ENCODE measurements around the gene SGCD. TPM values are rescaled to one million over a fixed set of nuclear protein-coding genes. Genes with fewer than 3 reads are reported as not detected.

The SGCD gene
- polyA plus RNA-seq, 1 of the 3 experiments (the other 2 are of a cell fraction), result 0.87 TPM

- no peak overlapping the region for H3K9ac ChIP-seq
- 53% methylated on average over 3 of the region's 3 CpGs for WGBS (ENCODE audit: low lambda C conversion rate)
- POLR2A ChIA-PET, result no interaction called here
Observed at GRCh38 chr5:156800929-156801328, 474.0 kb downstream of the SGCD start.

GRCh38 chr5:156802501-156802900, 475.5 kb downstream of the SGCD start:
- no peaks in the 10 kb centered on the region for H3K9me2 ChIP-seq
- H3K9ac ChIP-seq, result no peak overlapping the region
- no peak overlapping the region for H3K27ac ChIP-seq (ENCODE audit: low read depth in 2 of 2, low read length in 1 of 2)
- no peaks in the 10 kb centered on the region for H3K36me3 ChIP-seq (replicated peaks in 1 of 2; ENCODE audit: control insufficient read depth in 1 of 2, insufficient read depth in 2 of 2, low read length in 1 of 2)
- H3K9me3 ChIP-seq, result no peaks in the 10 kb centered on the region
- no peak overlapping the region for H2AFZ ChIP-seq (ENCODE audit: low read depth)
- H3K4me2 ChIP-seq, result no peak overlapping the region
- TF ChIP-seq CHD2 (IDR thresholded peaks at IDR 0.05; ENCODE audit: low read length, partially characterized antibody) (no peak), FOXJ3 (CRISPR knock-in tag; IDR thresholded peaks at IDR 0.05) (no peak), IRF3 (IDR thresholded peaks at IDR 0.05; ENCODE audit: low read depth, low read length) (no peak), FOXM1 (IDR thresholded peaks at IDR 0.05; ENCODE audit: low read depth) (no peak), MAX (IDR thresholded peaks at IDR 0.05; ENCODE audit: low read depth) (no peak)
- H3K27me3 ChIP-seq (ENCODE audit: insufficient read depth), result no peaks in the 10 kb centered on the region
- WGBS (ENCODE audit: low lambda C conversion rate), result 20% methylated on average over 5 of the region's 5 CpGs
- CTCF ChIA-PET, result interaction anchor here (1.1 kb wide), 1 partner anchor 859 kb away, joined by 3 read pairs; no protein-coding TSS in a partner anchor
- no peaks in the 10 kb centered on the region for H4K20me1 ChIP-seq (ENCODE audit: insufficient read depth)
- no peak for DNase-seq
- H3K79me2 ChIP-seq (ENCODE audit: insufficient read depth), result no peaks in the 10 kb centered on the region
- POLR2A ChIA-PET, result no interaction called here
- H3F3A ChIP-seq (replicated peaks; ENCODE audit: insufficient read depth), result no peaks in the 10 kb centered on the region
- H3K4me1 ChIP-seq (ENCODE audit: control insufficient read depth in 1 of 2, insufficient read depth in 2 of 2, low read depth in 1 of 2, low read length in 1 of 2), result no peaks in the 10 kb centered on the region
- H3K4me3 ChIP-seq (ENCODE audit: low read depth in 2 of 2, low read length in 1 of 2), result no peak overlapping the region

More at GRCh38 chr5:156800929-156801328, 474.0 kb downstream of the SGCD start:
- H3F3A ChIP-seq (replicated peaks; ENCODE audit: insufficient read depth), result no peaks in the 10 kb centered on the region
- no peaks in the 10 kb centered on the region for H3K9me2 ChIP-seq
- H3K4me1 ChIP-seq (ENCODE audit: control insufficient read depth in 1 of 2, insufficient read depth in 2 of 2, low read depth in 1 of 2, low read length in 1 of 2), result no peaks in the 10 kb centered on the region
- H3K79me2 ChIP-seq (ENCODE audit: insufficient read depth), result no peaks in the 10 kb centered on the region
- no peak for TF ChIP-seq USF2 (IDR thresholded peaks at IDR 0.05; ENCODE audit: borderline replicate concordance, low read depth, low read length)
- peak; percentile 27 for TF ChIP-seq RAD21 (IDR thresholded peaks at IDR 0.05; ENCODE audit: low read length)
- no peak for DNase-seq
- H2AFZ ChIP-seq (ENCODE audit: low read depth), result no peak overlapping the region
- CTCF ChIA-PET, result interaction anchor here (1.1 kb wide), 1 partner anchor 857 kb away, joined by 4 read pairs; no protein-coding TSS in a partner anchor
- H3K4me2 ChIP-seq, result no peak overlapping the region
- H4K20me1 ChIP-seq (ENCODE audit: insufficient read depth), result no peaks in the 10 kb centered on the region
- no peaks in the 10 kb centered on the region for H3K9me3 ChIP-seq
- H3K4me3 ChIP-seq (ENCODE audit: low read depth in 2 of 2, low read length in 1 of 2), result 0 out of 4 replicates have a peak overlapping the region, but pooled peaks of 1 of the 2 experiments have one; percentile 10
- H3K27me3 ChIP-seq (ENCODE audit: insufficient read depth), result no peaks in the 10 kb centered on the region
- no peaks in the 10 kb centered on the region for H3K36me3 ChIP-seq (replicated peaks in 1 of 2; ENCODE audit: control insufficient read depth in 1 of 2, insufficient read depth in 2 of 2, low read length in 1 of 2)
- no peak overlapping the region for H3K27ac ChIP-seq (ENCODE audit: low read depth in 2 of 2, low read length in 1 of 2)

- Histone ChIP-seq H3K4me1 (ENCODE audit: control insufficient read depth in 1 of 2, insufficient read depth in 2 of 2, low read depth in 1 of 2, low read length in 1 of 2) (no peaks in the 10 kb centered on the region), H3K27me3 (ENCODE audit: insufficient read depth) (no peaks in the 10 kb centered on the region), H2AFZ (ENCODE audit: low read depth) (no peak overlapping the region; the same call in 1 of the 2 replicates), H3K9ac (no peak overlapping the region), H3K36me3 (replicated peaks in 1 of 2; ENCODE audit: control insufficient read depth in 1 of 2, insufficient read depth in 2 of 2, low read length in 1 of 2) (no peaks in the 10 kb centered on the region), H3K4me2 (no peak overlapping the region), H3K9me3 (no peaks in the 10 kb centered on the region), H3K79me2 (ENCODE audit: insufficient read depth) (no peaks in the 10 kb centered on the region), H3K27ac (ENCODE audit: low read depth in 2 of 2, low read length in 1 of 2) (no peak overlapping the region), H4K20me1 (ENCODE audit: insufficient read depth) (no peaks in the 10 kb centered on the region), H3K9me2 (no peaks in the 10 kb centered on the region), H3F3A (replicated peaks; ENCODE audit: insufficient read depth) (no peaks in the 10 kb centered on the region), H3K4me3 (ENCODE audit: low read depth in 2 of 2, low read length in 1 of 2) (no peak overlapping the region)
- ChIA-PET POLR2A (no interaction called here), CTCF (interaction anchor here (1.1 to 1.3 kb wide), 2 partner anchors 30 to 860 kb away, joined by 3 read pairs; no protein-coding TSS in a partner anchor)
- no peak for DNase-seq
- TF ChIP-seq REST (IDR thresholded peaks at IDR 0.05; ENCODE audit: low read depth, low read length) (no peak), RXRA (IDR thresholded peaks at IDR 0.05; ENCODE audit: borderline replicate concordance, low read depth) (no peak), EZH2phosphoT487 (IDR thresholded peaks at IDR 0.05; ENCODE audit: borderline replicate concordance, low read depth) (no peak), SMC3 (IDR thresholded peaks at IDR 0.05; ENCODE audit: low read depth, low read length) (no peak)
- WGBS (ENCODE audit: low lambda C conversion rate), result 47% methylated on average over 2 of the region's 2 CpGs
Observed at GRCh38 chr5:156803404-156803803, 476.4 kb downstream of the SGCD start.

Measured in SK-N-SH (cell line).